HG03354 (cell line): ENCODE data around the gene OR2A5.
"Not testable (repeated sequence)": the region's sequence is repeated elsewhere in the genome, so short reads cannot be mapped to it uniquely, and the experiment has no call there.

Experiments
- ATAC-seq: cut with Tn5 transposase; IDR thresholded peaks from one replicate; pipeline ENCODE4 v1.9.1; 2021; ENCODE audit warnings: mild to moderate bottlenecking; ENCODE audit not compliant: unreplicated experiment, poor library complexity, severe bottlenecking

The OR2A5 gene, protein sequence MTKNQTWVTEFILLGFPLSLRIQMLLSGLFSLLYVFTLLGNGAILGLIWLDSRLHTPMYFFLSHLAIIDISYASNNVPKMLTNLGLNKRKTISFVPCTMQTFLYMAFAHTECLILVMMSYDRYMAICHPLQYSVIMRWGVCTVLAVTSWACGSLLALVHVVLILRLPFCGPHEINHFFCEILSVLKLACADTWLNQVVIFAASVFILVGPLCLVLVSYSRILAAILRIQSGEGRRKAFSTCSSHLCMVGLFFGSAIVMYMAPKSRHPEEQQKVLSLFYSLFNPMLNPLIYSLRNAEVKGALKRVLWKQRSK

DNA sequence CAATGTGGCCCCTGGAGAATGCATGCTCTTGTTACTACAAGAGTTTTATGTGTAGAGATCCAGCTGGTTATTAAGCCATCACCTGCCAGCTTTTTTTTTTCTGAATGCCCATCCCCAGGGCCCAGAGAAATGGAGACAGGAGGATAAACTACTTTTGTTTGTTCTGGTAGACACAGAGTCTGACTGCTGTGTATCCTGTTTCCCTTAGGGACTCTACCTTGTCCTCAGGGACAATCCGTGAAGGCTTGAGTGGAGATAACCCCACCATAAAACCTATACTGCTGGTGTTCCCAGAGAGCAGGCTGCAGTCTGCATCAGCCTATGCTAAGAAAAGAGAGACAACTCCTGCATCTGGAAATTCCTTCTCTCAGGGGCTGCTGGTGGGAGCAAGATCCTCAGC lies at the start of gene OR2A5:
Gene OR2A5 (plus strand): TSS at position 301 of the 400 bp plus-strand sequence. CDS start 1,454 bp downstream, outside the sequence.
- ATAC-seq: no peak

DNA sequence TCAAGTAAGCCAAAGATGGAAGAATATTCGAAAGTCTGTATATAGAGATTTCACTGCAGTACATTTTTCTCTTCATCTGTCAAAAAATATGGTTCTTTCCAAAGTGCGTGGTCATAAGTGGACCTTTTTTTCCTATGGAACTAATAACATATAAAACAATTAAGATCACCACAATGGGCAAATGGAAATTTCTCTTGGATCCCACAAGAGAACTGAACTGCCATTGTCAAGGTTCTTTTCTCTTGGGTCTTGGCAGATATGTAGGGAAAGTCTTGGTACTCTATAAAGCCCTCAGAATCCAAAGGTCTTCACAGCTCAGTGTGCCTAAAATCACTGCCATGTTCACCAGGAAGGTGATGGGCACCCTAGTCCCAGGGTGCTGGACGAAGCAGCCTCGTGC lies 48.7 kb upstream of the OR2A5 start, which contains the start of gene OR6B1:
Gene OR6B1 (plus strand): TSS at position 301 of the 400 bp plus-strand sequence. CDS start 3,677 bp downstream, outside the sequence.
- ATAC-seq: no peak

DNA sequence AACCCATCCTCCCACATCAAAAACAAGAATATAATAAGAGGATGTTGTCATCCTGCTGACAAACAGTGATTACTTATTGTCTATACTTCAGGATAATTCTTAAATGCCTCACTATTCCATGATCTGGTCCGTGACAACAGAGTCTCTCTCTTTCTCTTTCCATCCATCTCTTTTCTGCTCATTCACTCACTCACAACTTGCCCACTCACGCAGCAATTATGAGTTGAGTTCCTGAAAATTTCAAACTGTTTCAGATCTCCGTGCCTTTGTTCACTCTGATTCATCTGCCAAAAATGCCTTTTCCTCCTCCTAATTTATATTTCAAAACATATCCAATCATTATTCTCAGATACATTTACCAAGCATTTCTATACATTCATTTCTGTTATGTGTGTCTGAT lies 47.2 kb upstream of the OR2A5 start:
- no peak for ATAC-seq

DNA sequence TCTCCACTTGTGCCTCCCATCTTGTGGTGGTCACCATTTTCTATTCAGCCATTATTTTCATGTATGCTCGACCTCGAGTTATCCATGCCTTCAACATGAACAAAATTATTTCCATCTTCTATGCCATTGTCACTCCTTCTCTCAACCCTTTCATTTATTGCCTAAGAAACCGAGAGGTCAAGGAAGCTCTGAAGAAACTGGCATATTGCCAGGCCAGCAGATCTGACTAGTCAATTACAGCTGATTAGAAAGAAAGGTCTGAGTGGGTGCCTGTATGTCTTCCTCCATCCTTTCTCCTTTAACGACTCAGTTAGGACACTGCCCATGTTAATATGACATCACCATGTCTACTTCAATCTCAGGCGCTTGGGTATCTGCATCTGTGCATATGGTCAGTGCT lies 44.0 kb upstream of the OR2A5 start:
- ATAC-seq: no peak

DNA sequence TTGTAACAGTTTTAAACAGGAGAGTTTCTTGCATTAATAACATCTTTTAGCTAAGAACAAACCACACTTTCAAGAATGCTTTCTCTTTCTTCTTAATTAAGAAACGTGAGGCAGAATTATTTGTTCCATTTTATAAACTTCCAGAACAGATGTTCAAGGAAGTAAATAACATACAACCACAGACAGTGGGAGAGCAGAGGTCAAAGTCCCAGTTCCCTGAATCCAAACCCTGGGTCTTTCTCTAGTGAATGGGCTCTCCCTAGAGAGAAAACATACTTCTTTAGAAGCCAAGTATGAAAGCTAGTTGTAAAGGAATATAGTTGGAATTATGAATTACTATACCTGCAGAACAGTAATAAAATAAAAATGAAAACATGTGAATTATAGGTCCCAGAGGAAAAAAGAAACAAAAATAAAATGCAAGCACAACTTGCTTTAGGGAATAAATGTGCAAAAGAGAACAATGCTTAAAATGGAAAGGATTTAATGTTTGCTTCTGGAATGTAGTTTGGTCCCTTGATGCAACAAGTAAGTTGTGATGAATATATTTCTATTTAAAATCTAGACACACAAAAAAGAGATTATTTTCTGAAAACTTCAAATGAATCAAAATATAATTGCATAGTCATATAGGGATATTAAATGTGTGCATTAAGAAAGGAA lies 42.6 kb upstream of the OR2A5 start:
- ATAC-seq: no peak

DNA sequence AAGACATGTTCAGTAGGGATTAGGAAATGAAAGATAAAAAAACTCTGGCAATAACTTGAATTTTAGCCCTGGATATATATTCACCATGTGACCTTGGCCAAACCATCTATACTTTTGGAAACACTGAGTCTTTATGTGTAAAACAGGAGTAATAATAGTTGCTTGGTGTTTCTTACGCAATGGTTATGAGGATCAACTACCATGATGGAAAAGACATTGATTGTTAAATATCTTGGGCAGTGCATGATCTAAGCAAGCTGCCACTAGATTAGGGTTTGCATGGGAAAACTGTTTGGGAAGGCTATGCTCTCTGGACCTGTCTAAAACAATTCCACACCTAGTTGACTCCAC lies 42.1 kb upstream of the OR2A5 start:
- no peak for ATAC-seq

DNA sequence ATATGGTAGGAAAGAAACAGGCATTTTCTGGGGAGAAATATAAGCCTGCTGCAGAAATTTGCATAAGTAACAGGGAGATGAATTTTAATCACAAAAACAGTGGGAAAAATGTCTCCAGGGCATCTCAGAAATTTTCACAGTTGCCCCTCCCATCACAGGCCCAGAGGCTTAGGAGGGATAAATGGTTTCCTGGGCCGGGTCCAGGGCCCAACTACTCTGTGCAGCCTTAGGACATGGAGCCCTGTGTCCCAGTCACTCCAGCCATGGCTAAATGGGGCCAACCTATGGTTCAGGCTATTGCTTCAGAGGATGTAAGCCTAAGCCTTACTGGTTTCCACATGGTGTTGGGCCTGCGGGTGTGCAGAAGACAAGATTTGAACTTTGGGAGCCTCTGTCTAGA lies 39.4 kb upstream of the OR2A5 start:
- ATAC-seq: no peak

DNA sequence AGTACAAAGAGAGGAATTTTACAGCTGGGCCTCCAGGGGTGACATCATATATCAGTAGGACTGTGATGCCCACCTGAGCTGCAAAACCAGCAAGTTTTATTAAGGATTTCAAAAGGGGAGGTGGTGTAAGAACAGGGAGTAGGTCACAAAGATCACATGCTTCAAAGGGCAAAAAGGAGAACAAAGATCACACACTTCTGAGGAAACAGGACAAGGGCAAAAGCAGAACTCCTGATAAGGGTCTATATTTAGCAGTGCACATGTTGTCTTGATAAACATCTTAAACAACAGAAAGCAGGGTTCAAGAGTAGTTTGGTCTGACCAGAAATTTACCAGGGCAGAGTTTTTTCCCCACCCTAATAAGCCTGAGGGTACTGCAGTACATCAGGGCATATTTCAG lies 38.7 kb upstream of the OR2A5 start:
- ATAC-seq: not testable (repeated sequence)

DNA sequence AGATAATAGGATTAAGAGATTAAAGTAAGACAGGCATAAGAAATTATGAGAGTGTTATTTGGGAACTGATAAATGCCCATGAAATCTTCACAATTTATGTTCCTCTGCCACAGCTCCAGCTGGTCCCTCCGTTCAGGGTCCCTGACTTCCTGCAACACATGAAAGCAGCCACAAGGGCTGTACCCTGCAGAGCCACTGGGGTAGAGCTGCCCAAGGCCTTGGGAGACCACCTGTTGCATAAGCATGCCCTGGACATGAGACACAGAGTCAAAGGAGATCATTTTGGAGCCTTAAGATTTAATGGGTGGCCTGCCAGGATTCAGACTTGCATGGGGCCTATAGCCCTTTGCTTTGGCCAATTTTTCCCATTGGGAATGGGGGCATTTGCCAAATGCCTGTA lies 37.9 kb upstream of the OR2A5 start:
- not testable (repeated sequence) for ATAC-seq

DNA sequence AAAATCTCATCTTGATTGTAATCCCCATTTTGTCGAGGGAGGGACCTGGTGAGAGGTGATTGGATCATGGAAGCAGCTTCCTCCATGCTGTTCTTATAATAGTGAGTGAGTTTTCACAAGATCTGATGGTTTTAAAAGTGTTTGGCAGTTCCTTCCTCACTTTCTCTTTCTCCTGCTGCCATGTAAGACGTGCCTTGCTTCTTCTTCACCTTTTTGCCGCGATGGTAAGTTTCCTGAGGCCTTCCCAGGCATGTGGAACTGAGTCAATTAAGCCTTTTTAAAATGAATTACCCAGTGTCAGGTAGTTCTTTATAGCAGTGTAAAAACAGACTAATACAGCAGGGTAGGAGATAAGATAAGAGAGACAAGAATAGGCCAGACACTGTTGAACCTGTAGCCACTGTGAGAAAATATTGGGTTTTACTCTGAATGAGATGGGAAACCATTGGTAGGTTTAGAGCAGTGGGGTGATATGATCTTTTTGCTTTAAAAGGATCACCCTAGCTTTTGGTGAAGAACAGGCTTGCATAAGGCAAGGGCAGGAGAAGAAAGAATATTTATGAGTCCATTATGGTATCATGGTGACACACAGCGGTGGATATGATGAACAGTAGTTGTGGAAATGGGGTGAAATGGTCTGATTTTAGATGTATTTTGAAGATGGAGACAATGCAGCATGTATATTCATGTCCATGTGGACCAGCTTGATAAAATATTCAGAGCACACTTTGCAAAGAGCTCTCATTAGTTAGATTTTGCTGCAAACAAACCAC lies 37.1 kb upstream of the OR2A5 start:
- ATAC-seq: no peak

DNA sequence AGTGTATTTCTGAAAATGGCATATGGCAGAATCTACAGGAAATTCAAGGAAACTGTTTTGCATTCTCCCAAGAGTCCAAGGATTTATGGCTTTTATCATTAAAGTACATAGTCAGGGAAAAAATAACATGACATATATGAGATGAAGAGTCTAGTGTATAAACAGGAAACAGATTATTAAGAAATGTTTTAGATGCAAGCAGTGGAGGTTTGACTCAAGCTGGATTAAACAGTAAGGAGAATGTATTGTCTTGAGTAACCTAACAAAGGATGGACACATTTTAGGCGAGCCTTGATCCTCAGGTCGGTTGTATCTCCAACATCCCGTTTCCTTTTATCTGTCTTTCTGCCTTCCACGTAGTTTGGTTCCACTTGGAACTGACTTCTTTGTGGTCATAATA lies 30.7 kb upstream of the OR2A5 start:
- ATAC-seq: no peak

DNA sequence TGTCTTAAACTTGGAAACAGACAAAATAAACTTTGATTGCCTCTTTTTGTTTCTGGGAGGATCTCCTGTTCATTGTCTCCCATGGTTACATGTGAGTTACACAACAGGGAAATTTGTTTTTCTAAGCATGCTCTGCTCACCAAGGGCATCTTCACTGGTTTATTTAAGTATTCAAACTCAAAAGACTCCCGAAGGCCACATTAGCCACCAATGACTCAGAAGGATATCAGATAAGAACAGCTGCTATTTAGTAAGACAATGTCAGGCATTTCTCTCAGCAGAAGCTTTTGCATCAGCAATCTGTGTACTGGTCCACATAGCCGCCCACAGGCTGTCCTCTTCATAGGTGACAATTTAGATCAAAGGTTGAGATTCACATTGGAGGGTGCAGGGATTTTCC lies 29.3 kb upstream of the OR2A5 start:
- no peak for ATAC-seq

DNA sequence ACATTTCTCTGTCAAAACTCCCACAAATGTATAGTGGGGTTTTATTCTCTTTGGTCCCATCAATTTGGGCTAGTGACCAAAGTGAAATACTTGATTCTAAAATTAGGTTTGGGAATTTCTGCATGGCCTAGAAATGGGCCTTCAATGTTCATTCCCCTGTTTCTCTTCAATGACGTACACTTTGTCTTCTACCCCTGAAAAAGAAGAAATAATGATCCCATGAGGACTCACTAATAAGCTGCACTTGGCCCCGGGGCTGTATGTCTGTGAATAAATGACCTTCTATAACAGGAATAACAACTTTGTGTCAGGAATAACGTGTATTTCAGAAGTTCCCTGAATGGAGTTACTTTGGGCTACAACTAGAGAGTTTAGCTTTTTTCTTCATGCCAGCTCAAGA lies 28.4 kb upstream of the OR2A5 start:
- ATAC-seq: no peak

DNA sequence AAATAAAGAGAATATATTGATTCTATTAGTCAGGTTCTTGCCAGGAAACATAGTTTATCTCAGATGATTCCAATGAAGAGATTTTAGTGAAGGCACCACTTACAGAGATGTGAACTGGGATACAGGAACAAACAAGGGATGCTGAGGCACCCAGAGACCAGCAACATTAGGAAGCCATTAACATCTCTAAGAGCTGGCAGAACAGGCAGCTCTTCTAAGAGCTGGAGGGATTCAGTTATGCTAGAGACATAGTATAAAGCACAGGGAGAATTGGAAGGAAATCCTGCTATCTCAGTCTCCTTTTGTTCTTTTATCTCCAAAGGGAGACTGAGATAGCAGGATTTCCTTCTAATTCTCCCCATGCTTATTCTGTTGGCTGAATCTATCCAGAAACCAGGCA lies 26.6 kb upstream of the OR2A5 start:
- no peak for ATAC-seq

DNA sequence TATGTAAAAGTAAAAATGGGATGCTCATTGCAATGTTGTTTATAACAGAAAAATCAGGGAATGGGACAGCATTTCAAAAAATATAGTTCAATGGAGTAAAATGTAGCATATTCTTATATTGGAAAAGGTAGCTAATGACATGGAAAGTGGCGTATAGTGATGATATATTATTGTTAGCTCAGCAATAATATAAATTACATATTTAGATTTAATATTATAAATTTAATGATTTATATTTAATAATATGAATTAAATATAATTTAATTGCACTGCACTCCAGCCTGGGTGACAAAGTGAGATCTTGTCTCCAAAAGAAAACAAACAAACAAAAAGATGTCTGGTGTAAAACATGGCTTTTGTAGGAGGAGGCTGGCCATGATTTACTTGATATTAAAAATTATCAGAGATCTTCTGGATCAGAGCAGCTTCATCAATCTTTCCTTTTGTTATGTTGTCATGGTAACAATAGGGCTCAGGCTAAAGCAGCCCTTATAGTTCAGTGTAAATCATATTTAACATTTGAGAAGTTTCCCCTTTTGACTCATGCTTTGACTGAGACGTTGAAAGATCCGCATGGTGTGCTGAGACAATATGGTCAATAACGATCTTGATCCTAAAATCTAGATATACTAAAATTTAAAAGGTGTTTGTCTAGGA lies 25.4 kb upstream of the OR2A5 start:
- ATAC-seq: no peak

DNA sequence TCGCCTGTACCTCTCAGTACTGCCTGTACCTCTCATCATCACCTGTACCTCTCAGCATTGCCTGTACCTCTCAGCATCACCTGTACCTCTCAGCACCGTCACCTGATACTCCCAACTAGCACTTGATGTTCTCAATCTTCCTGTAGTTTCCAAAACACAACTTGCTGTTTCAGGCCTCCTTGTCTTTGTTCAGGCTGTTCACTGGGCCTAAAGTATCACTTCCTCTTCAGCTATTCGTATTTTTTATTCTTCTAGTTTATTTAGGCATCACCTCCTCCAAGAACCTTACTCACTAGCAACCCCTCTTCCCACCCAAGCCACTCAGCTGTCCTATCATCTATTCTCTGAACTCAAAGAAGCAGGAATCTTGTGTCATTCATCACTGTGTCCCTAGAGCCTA lies 24.5 kb upstream of the OR2A5 start:
- ATAC-seq: no peak

DNA sequence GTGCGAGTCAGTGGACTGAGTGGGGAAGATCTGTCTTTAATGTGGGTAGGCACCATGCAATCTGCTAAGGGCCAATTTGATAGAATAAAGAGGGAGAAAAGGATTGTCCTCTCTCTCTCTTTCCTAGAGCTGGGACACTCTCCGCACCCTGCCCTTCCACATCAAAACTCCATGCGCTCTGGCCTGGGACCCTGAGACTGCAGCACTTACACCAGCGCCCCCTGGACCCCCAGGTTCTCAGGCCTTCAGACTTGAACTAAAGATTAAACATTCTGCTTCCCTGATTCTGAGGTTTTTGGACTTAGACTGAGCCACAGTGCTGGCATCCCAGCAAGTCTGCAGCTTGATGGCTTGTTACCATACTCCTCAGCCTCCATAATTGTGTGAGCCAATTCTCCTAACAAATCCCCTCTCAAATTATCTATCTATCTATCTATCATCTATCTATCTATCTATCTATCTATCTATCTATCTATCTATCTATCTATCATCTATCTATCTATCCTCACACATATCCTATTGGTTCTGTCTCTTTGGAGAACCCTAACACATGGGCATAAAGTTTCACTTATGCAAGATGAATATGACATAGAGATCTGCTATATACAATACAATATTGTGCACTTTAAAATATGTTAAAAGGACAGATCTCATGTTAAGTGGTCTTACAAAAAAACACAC lies 22.4 kb upstream of the OR2A5 start:
- ATAC-seq: no peak

DNA sequence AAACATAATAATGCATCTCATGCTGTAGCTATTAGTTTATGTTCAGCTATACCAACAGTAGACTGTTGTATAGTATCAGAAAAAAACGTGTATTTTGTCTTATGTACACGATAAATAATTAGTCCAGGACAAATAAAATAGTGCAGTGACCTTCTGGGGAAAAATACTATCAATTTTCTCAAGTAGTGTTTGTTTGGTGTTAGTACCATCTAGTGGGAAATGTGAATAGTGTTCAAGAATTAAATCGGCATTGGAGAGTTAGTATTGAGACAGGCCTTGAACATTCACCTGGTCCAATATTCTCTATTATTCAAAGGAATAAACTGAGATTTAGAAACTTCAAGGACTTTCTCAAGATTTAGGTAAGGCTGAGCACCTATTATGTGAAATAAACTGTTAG lies 21.7 kb upstream of the OR2A5 start:
- ATAC-seq: no peak

DNA sequence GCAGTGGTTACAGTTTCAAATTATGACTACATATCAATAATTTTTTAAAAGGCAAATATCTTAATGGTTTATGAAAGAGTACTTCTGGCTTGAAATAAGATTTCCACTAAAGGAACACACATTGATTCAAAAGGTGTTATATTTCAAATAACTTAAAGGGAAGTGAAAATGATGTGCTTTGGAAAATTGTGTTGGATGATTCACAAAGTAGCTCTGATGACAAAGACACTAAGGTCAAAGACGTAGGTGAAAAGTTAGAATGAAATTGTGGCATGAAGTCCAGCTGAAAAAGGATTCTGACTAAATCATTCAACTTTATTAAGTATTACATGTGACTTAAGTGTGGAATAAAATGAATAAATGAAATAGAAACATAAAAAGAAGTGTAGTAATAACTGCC lies 20.8 kb upstream of the OR2A5 start:
- ATAC-seq: no peak

DNA sequence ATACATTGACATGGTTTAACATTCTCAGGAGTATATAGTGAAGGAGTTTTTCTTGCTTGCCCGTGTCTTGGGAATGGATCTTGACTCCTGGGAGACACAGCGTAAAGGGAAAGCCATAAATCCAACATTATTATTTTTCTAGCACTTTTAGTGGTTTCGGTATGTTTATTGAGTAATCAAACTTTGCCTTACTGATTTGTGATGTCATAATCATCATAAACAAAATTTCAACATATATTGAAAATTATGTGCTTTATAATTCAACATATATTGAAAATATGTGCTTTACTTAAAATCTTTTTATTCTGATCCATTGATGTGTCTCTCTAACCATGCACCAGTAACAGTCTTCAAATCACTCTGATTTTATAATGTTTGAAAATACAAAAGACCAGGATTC lies 20.2 kb upstream of the OR2A5 start:
- no peak for ATAC-seq
